GM12878 (cell line): ENCODE results near the gene PADI2. TPM values are rescaled to one million over a fixed set of nuclear protein-coding genes. Genes with fewer than 3 reads are reported as not detected.

Source experiments
- CBFB ChIP-seq: IDR thresholded peaks from 2 replicates; pipeline ENCODE4 v1.6.1; 2016; ENCODE audit warnings: antibody characterized with exemption, low read depth
- CHD1 ChIP-seq: IDR thresholded peaks from 2 replicates; pipeline ENCODE4 v1.6.1; 2012; ENCODE audit warnings: low read depth, low read length, improper control_type of control experiment
- CHD4 ChIP-seq: fragments of 200-600 bp; sonication (generic); IDR thresholded peaks from 2 replicates; pipeline ENCODE4 v1.6.1; 2016; ENCODE audit warnings: mild to moderate bottlenecking
- MYB ChIP-seq: fragments of 150-350 bp; IDR thresholded peaks from 2 replicates; pipeline ENCODE4 v1.6.1; 2014; ENCODE audit warnings: mild to moderate bottlenecking, low read depth, low read length, borderline replicate concordance
- MYC ChIP-seq: IDR thresholded peaks from 2 replicates; pipeline ENCODE4 v1.6.1; 2011; ENCODE audit warnings: mild to moderate bottlenecking, low read length, moderate library complexity, inconsistent platforms; ENCODE audit not compliant: insufficient read depth, insufficient replicate concordance, insufficient read length, severe bottlenecking
- NFXL1 ChIP-seq: fragments of 450-650 bp; IDR thresholded peaks from 2 replicates; pipeline ENCODE4 v1.6.1; 2017; ENCODE audit warnings: antibody characterized with exemption, mild to moderate bottlenecking, borderline replicate concordance
- NFYB ChIP-seq: IDR thresholded peaks from 2 replicates; pipeline ENCODE4 v1.6.1; 2011; ENCODE audit warnings: low read depth, mild to moderate bottlenecking, low read length, improper control_type of control experiment, moderate library complexity; ENCODE audit not compliant: insufficient read depth
- NR2F1 ChIP-seq: fragments of 450-650 bp; conservative IDR thresholded peaks from 2 replicates; pipeline ENCODE4 v1.6.1; 2017; ENCODE audit warnings: mild to moderate bottlenecking
- POLR2AphosphoS2 ChIP-seq: IDR thresholded peaks from 2 replicates; pipeline ENCODE4 v1.6.1; 2011; ENCODE audit warnings: low read depth, mild to moderate bottlenecking, low read length, improper control_type of control experiment, moderate library complexity
- SMARCA5 ChIP-seq: fragments of 450-650 bp; IDR thresholded peaks from 2 replicates; pipeline ENCODE4 v1.6.1; 2017; ENCODE audit warnings: mild to moderate bottlenecking
- SPI1 ChIP-seq: IDR thresholded peaks from 2 replicates; pipeline ENCODE4 v1.6.1; 2011; ENCODE audit warnings: low read depth, mild to moderate bottlenecking, low read length, moderate library complexity, borderline replicate concordance; ENCODE audit not compliant: insufficient read depth
- TBL1XR1 ChIP-seq: IDR thresholded peaks from 2 replicates; pipeline ENCODE4 v1.6.1; 2012; ENCODE audit warnings: low read depth, low read length, improper control_type of control experiment
- ZNF274 ChIP-seq: IDR thresholded peaks from one replicate; pipeline ENCODE4 v1.8.0; 2011; ENCODE audit not compliant: insufficient read length, insufficient read depth
- polyA plus RNA-seq, 11 experiments: library from polyadenylated mRNA; depleted of rRNA in 4 of 11; unstranded in 6 of 11; stranded (reverse) in 5 of 11; fragments of >200 nt; fragmentation: Nextera tagmentation in 4 of 11; fragmentation: Illumina TruSeq in 1 of 11; extraction: Ambion mirVana in 4 of 11; extraction: Trizol in 1 of 11; gene quantifications; 1 replicate in 1 of 11; 2 replicates in 10 of 11; pipeline versions ENCODE4 v1.2.1 to v1.2.3, GENCODE V29; 2011 to 2016; ENCODE audit warnings: inconsistent platforms in 2 of 11, missing spikeins in 2 of 11, low read depth in 1 of 11
- total RNA-seq, 4 experiments: library from RNA; depleted of rRNA in 3 of 4; stranded (reverse); fragments of >200 nt in 3 of 4; fragmentation: Illumina TruSeq in 1 of 4; extraction: Trizol in 1 of 4; gene quantifications; 2 replicates each; pipeline versions ENCODE4 v1.2.1 to v1.2.3, GENCODE V29; 2013 to 2021
- TF ChIP-seq, protein P1 (sequence below): fragments of 450-650 bp; formaldehyde crosslinking; IDR thresholded peaks from 2 replicates; pipeline ENCODE4 v1.5.0; 2022; ENCODE audit warnings: mild to moderate bottlenecking, missing genetic modification characterization
- TF ChIP-seq, protein P2 (sequence below): fragments of 450-650 bp; IDR thresholded peaks from 2 replicates; pipeline ENCODE4 v1.6.1; 2017; ENCODE audit warnings: mild to moderate bottlenecking, moderate library complexity
- TF ChIP-seq, protein P3 (sequence below): fragments of 150-350 bp; IDR thresholded peaks from 2 replicates; pipeline ENCODE4 v1.6.1; 2016; ENCODE audit warnings: low read depth, low read length
- TF ChIP-seq, protein P4 (sequence below): fragments of 450-650 bp; IDR thresholded peaks from 2 replicates; pipeline ENCODE4 v1.6.1; 2017; ENCODE audit warnings: low read depth, mild to moderate bottlenecking, moderate library complexity

The PADI2 gene
- total and polyA plus RNA-seq, 10 of the 15 experiments (the other 5 are each of a cell fraction or from before 2014, with no cell fraction given) = 0.05 to 3.0 (median 0.10) TPM; not detected in 1

DNA sequence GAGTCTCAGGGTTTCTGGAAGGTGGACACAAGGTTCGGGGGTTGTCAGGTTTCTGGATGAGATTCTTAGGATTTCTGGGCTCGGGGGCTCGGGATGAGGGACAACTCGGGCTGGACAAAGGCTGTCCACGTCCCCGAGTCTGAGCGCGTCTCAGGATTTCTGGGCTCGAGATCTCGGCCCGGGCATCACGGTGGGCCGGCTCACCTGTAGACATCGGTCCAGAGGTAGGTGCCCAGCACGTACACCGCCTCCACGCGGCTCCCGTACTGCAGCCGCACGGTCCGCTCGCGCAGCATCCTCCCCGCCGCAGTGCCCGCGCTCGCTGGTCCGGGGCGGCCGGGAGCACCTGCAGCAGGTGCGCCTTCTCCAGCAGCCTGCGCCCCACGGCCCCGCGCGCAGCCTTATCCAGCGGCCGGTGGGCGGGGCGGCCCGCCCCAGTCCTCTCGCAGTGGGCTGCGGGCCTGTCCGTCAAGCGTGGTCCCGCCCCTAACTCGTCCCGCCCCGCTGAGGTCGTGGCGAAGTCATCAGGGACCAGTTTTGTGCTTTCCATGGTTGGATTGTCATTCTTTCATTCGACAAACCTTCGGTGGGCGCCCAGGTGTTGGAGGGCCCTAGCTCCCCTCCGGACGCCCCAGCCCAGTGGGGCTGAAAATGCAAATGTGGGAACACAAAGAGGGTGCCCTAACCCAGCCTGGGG lies at the start of gene PADI2 (continued):
- TF ChIP-seq, protein P1, sequence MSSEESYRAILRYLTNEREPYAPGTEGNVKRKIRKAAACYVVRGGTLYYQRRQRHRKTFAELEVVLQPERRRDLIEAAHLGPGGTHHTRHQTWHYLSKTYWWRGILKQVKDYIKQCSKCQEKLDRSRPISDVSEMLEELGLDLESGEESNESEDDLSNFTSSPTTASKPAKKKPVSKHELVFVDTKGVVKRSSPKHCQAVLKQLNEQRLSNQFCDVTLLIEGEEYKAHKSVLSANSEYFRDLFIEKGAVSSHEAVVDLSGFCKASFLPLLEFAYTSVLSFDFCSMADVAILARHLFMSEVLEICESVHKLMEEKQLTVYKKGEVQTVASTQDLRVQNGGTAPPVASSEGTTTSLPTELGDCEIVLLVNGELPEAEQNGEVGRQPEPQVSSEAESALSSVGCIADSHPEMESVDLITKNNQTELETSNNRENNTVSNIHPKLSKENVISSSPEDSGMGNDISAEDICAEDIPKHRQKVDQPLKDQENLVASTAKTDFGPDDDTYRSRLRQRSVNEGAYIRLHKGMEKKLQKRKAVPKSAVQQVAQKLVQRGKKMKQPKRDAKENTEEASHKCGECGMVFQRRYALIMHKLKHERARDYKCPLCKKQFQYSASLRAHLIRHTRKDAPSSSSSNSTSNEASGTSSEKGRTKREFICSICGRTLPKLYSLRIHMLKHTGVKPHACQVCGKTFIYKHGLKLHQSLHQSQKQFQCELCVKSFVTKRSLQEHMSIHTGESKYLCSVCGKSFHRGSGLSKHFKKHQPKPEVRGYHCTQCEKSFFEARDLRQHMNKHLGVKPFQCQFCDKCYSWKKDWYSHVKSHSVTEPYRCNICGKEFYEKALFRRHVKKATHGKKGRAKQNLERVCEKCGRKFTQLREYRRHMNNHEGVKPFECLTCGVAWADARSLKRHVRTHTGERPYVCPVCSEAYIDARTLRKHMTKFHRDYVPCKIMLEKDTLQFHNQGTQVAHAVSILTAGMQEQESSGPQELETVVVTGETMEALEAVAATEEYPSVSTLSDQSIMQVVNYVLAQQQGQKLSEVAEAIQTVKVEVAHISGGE (CRISPR knock-in tag) = no peak
- TF ChIP-seq NFXL1 (0 out of 2 replicates have a peak, but pooled peaks have one; percentile 29), NR2F1 (no peak), MYC (no peak), SMARCA5 (no peak), CHD1 (no peak), ZNF274 (no peak), MYB (no peak), CBFB (no peak), SPI1 (no peak), TBL1XR1 (no peak), CHD4 (no peak), NFYB (peak; percentile 89; the same call in 1 of the 2 replicates), POLR2AphosphoS2 (peak; percentile 55; the same call in 1 of the 2 replicates)
- TF ChIP-seq, protein P2, sequence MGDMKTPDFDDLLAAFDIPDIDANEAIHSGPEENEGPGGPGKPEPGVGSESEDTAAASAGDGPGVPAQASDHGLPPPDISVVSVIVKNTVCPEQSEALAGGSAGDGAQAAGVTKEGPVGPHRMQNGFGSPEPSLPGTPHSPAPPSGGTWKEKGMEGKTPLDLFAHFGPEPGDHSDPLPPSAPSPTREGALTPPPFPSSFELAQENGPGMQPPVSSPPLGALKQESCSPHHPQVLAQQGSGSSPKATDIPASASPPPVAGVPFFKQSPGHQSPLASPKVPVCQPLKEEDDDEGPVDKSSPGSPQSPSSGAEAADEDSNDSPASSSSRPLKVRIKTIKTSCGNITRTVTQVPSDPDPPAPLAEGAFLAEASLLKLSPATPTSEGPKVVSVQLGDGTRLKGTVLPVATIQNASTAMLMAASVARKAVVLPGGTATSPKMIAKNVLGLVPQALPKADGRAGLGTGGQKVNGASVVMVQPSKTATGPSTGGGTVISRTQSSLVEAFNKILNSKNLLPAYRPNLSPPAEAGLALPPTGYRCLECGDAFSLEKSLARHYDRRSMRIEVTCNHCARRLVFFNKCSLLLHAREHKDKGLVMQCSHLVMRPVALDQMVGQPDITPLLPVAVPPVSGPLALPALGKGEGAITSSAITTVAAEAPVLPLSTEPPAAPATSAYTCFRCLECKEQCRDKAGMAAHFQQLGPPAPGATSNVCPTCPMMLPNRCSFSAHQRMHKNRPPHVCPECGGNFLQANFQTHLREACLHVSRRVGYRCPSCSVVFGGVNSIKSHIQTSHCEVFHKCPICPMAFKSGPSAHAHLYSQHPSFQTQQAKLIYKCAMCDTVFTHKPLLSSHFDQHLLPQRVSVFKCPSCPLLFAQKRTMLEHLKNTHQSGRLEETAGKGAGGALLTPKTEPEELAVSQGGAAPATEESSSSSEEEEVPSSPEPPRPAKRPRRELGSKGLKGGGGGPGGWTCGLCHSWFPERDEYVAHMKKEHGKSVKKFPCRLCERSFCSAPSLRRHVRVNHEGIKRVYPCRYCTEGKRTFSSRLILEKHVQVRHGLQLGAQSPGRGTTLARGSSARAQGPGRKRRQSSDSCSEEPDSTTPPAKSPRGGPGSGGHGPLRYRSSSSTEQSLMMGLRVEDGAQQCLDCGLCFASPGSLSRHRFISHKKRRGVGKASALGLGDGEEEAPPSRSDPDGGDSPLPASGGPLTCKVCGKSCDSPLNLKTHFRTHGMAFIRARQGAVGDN = peak; percentile 39; the same call in 1 of the 2 replicates
- TF ChIP-seq, protein P3, sequence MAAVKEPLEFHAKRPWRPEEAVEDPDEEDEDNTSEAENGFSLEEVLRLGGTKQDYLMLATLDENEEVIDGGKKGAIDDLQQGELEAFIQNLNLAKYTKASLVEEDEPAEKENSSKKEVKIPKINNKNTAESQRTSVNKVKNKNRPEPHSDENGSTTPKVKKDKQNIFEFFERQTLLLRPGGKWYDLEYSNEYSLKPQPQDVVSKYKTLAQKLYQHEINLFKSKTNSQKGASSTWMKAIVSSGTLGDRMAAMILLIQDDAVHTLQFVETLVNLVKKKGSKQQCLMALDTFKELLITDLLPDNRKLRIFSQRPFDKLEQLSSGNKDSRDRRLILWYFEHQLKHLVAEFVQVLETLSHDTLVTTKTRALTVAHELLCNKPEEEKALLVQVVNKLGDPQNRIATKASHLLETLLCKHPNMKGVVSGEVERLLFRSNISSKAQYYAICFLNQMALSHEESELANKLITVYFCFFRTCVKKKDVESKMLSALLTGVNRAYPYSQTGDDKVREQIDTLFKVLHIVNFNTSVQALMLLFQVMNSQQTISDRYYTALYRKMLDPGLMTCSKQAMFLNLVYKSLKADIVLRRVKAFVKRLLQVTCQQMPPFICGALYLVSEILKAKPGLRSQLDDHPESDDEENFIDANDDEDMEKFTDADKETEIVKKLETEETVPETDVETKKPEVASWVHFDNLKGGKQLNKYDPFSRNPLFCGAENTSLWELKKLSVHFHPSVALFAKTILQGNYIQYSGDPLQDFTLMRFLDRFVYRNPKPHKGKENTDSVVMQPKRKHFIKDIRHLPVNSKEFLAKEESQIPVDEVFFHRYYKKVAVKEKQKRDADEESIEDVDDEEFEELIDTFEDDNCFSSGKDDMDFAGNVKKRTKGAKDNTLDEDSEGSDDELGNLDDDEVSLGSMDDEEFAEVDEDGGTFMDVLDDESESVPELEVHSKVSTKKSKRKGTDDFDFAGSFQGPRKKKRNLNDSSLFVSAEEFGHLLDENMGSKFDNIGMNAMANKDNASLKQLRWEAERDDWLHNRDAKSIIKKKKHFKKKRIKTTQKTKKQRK = no peak
- TF ChIP-seq, protein P4, sequence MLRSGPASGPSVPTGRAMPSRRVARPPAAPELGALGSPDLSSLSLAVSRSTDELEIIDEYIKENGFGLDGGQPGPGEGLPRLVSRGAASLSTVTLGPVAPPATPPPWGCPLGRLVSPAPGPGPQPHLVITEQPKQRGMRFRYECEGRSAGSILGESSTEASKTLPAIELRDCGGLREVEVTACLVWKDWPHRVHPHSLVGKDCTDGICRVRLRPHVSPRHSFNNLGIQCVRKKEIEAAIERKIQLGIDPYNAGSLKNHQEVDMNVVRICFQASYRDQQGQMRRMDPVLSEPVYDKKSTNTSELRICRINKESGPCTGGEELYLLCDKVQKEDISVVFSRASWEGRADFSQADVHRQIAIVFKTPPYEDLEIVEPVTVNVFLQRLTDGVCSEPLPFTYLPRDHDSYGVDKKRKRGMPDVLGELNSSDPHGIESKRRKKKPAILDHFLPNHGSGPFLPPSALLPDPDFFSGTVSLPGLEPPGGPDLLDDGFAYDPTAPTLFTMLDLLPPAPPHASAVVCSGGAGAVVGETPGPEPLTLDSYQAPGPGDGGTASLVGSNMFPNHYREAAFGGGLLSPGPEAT = no peak
